K562 (cell line): ENCODE measurements around the gene MECP2.

Experiments
- TF ChIP-seq, protein P1 (sequence below): sonication (generic); formaldehyde crosslinking; IDR thresholded peaks from 2 replicates; pipeline ENCODE4 v1.9.0; 2022; ENCODE audit warnings: mild to moderate bottlenecking, missing genetic modification reagents
- TF ChIP-seq, protein P2 (sequence below): fragments of 250-450 bp; sonication (Bioruptor Pico); IDR thresholded peaks from 2 replicates; pipeline ENCODE4 v1.5.0; 2021

DNA sequence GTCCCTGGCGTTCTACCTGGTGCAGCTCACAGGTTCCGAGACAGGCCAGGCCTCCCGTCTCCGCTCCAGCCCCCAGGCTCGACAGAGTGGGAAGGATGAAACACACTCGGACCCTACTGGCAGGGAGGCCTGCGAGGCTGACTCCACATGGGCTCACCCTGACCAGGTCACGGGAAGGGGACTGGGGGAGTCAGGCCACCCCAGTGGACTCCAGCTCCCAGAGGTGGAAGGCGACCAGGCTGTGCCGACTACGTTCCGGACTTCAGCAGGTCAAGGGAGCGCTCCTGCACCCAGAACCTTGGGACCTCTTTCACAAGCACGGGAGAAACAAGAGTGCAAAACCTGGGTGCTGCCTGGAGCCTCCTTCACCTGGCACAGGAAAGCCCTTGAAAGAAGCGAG lies 73.2 kb downstream of the MECP2 start:
- TF ChIP-seq, protein P1, sequence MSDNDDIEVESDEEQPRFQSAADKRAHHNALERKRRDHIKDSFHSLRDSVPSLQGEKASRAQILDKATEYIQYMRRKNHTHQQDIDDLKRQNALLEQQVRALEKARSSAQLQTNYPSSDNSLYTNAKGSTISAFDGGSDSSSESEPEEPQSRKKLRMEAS (CRISPR knock-in tag), result no peak
- TF ChIP-seq, protein P2, sequence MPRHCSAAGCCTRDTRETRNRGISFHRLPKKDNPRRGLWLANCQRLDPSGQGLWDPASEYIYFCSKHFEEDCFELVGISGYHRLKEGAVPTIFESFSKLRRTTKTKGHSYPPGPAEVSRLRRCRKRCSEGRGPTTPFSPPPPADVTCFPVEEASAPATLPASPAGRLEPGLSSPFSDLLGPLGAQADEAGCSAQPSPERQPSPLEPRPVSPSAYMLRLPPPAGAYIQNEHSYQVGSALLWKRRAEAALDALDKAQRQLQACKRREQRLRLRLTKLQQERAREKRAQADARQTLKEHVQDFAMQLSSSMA, result no peak
